ENCODE measurements around the gene CFL1. TPM values are rescaled to one million over a fixed set of nuclear protein-coding genes. Genes with fewer than 3 reads are reported as not detected.

CFL1 gene
- total and polyA plus RNA-seq, 2 of the 8 experiments (the other 6 are each of a cell fraction or from before 2014, with no cell fraction given) = 1,252 to 1,365 TPM

GRCh38 chr11:65857853-65858680 is at the start of gene CFL1 (continued):
- peak; percentile 99 for TF ChIP-seq POLR2AphosphoS5 (IDR thresholded peaks at IDR 0.05; ENCODE audit: low read depth, low read length)
- peak; percentile 98 for TF ChIP-seq TBP (IDR thresholded peaks at IDR 0.05; ENCODE audit: low read depth, low read length)
- TF ChIP-seq RBBP5 (IDR thresholded peaks at IDR 0.05; ENCODE audit: borderline replicate concordance, low read depth, low read length) = no peak
- TF ChIP-seq SIX5 (IDR thresholded peaks at IDR 0.05; ENCODE audit: low read depth, low read length) = peak; percentile 85

All from H1 (cell line).